ENCODE data around the gene CTNNA2.
"Not testable (repeated sequence)": the region's sequence is repeated elsewhere in the genome, so short reads cannot be mapped to it uniquely, and the experiment has no call there.

Gene CTNNA2

DNA sequence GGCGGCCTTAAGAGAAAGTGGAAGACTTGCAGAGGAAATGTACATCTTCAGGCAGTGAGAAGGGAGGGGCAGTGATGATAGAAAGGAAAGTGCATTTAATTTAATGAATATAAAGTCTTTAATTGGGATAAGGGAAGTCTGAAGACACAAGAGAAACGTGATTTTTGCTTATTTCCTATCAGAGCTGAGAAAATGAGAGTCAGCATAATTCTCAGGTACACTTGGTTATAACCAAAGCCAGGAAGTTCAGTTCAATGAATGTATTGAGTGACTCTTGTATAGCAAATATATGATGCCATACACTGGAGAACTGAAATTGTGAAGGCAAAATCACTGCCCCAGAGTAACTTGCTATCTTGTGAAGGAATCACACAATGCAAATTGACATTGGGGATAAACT is 535.4 kb downstream of the CTNNA2 start:
- DNase-seq: no peak

DNA sequence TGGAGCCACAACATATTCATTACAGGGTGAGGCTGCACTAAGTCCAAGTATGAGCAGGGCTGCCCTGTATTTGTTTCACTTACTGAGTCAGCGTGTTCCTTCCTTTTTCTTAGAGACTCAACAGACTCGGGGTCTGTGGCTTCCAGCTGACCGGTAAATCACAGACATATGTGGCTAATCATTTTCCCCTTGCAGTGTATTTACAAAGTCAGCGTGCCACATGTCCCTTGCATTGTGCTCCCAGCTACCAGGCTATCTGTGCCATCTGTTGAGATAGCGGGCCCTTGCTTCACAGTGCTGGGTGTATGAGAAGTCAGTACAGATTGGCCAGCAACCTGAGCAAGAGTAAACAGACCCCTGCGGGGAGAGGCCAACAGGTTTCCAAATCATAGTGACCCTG is 537.4 kb downstream of the CTNNA2 start:
- DNase-seq: no peak

DNA sequence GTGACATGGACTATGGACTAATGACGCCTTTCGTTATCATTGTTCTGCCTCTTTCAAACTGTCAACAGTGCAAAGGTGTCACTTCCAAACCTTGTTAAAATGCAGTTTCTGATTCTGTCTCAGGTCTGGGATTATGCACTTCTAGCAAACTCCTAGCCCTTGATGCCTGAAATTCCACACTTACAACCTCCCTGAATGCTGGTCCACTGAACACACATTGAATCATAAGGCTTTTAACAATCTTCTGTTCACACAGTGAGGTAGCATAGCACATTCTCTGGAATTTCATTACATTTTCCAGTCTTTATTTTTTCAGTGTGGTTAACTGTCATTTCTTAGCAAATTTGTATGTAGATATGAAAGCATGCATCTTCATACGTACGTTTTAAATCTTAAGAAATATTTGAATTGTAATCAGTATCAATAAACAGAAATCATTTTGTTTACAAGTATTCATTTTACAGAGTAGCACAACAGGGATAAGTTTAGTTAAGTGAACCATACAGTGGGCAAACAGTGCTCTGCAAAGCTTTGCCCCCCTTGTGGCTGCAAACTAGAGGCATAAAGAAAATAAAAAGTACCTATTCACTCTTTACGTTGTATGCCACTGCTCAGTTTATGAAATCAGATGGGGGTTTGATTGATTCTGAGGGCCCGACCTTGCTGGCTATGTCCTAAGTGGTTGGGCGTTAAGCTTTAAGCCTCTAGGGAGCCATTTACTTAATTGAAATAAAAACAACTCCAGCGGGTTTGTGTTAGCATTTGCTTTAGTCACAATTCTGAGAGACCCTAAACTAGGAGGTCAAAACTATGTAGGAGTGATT is 540.9 kb downstream of the CTNNA2 start:
- no peak for DNase-seq

DNA sequence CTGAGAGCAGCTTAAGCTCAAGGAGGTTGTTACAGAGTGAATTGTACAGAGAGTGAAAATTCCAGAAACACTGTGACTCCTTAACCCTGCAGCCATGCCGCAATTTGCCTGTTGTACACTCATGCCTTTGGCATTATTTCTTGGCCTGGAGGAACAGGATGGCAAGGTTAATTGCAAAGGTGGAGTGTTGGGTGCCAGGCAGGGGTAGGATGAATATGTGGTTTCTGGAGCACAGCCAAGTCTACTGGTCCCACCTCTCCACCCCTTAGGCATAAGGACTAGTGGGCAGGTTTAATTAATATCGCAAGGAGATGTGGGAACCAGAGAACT is 541.5 kb downstream of the CTNNA2 start:
- DNase-seq: no peak

DNA sequence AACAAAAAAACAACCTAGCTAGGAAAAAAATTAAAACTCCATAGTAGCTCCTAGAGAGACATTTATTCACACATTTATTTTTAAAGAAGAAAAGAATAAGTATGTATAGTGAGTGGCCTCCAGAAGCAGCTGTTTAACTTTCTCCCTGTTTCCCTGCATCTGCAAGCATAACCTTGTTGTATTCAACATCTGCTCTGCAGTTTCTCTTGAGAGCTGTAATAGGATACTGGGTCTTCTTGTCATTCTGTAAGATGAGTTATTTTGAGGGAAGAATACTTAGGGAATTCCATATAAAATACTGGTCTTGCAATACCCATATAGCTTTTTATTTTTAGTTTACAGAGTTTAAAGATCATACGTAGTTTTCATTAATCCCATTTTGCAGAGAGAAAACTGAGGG is 545.1 kb downstream of the CTNNA2 start:
- DNase-seq: no peak

DNA sequence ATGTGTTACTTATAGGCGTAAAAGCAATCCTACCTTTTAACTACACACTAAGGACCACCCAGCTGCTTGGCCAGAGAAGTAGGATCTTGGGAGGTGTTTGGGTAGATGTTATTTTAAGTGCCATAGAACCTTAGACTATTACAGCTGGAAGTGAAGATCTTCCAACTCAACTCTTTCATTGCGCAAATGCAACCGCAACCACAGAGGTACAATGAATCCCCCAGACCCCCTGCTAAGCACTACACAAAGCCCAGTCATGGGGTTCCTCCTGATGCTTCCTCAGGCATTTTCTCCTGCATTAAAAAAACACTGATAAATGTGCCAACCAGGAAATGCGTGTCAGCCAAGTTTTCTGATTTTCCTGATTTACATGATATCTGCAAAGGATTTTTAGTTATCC is 545.7 kb downstream of the CTNNA2 start:
- no peak for DNase-seq

DNA sequence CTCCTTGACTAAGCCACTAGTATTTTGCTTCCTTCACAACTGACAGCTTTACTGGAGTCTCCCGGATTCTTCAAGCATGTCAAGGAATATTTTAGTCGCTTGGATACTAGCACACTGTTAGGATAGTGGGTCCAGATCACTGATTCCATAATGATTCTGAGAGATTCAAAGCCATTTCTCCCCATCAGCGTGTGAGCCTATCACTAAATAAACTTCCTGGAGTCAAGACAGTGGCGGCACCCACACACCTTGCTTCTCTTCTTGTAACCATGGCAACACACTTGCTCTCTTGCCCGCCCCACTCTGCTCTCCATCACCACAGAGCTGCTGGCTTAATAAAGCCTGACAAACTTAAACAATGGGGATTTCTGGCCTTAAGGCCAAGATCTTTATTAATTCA is 546.6 kb downstream of the CTNNA2 start:
- no peak for DNase-seq

DNA sequence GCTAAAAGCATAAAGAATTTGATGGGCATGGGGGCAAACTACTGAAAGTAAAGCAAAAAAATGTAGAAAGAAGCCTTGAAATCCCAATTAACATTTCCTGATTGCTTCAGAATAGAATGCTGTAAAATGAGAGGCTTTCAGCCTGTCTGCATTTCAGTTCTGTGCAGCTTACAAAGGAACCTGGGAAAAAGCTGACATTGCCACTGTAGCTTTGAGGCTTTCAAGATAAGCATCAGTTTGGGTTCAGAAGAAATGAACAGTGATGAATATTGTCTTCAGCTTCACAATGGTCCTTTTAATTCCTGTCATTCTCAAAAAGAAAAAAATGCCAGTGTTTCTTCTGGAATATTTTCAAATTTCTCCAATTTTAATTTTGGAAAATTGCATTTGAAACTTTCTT is 549.0 kb downstream of the CTNNA2 start:
- no peak for DNase-seq

DNA sequence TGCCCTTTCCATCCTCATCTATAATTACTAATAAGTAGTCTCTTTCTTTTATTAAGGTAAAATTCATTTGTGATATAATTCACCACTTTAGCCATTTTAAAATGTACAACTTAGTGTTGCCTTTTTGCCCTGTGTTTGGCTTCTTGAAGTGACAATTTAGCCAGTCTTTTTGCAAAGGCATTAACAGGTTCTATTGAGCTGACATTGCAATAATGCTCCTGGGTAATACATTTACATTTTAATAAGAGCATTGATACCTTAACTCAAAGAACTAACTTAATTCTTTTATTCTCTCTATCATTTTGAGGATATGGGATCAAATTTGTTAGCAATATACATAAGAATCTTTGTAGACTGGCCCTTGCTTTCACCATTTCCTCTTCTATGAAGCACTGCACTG is 549.4 kb downstream of the CTNNA2 start:
- no peak for DNase-seq

DNA sequence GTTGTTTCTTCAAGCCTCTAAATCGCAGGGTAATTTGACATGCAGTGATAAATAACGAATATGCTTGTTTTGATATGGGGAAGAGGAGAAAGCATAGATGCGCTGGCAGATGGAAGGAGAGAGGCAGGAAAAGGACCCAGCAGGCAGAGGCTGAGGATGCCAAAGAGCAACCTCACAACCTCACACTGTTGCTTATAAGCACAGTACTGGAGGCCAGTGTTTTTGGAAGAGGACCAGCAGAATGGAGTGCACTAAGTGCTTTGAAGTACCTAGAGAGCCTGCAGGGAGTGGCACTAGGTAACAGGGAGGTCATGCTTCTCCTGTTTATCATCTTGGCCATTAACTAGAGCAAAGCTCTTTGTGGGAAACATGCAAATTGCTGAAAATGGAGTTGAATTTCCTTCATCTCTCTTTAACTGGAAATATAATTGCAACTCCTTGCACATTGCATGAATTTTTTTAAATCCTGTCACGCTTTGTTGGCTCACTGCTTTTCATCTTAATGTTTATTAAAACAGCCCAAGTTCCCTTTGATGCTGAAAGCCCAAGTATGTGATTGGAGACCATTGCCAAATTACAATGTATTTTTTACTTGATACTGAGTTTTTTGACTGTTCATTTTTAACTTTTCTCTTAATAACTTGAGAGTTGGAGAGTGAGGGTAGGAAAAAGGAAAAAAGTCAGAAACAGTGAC is 555.3 kb downstream of the CTNNA2 start:
- DNase-seq: no peak

DNA sequence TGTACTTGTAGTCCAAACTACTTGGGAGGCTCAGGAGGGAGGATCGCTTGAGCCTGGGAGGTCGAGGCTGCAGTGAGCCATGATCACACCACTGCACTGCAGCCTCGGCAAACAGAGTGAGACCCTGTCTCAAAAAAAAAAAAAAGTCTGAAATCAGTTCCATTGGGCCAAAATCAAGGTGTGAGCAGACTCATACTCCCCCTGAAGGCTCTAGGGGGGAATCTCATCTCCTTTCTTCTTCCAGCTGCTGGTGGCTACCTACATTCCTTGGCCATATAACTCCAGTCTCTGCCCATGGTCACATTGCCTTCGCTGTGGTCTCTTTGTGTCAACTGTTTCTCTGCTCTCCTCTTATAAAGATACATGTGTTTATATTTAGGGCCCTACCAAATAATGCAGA is 557.7 kb downstream of the CTNNA2 start:
- DNase-seq: no peak

DNA sequence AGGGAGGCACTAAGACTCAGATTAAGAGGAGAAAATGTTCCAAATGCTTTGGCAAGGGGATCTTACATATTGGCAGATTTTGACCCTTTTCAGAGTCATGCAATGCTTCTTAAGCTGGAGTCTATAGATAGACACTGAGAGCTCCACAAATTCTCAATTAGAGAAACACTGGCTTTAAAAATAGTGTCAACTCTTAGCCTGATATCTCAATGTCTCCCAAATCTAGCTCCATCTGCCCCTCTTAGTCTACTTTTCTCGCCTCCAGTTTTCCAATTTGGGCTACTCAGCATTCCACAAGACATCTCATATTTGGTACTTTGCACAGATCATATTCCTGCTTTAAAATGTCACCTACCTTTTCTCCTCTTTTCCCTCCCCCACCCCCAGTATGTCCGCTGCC is 559.1 kb downstream of the CTNNA2 start:
- DNase-seq: no peak

DNA sequence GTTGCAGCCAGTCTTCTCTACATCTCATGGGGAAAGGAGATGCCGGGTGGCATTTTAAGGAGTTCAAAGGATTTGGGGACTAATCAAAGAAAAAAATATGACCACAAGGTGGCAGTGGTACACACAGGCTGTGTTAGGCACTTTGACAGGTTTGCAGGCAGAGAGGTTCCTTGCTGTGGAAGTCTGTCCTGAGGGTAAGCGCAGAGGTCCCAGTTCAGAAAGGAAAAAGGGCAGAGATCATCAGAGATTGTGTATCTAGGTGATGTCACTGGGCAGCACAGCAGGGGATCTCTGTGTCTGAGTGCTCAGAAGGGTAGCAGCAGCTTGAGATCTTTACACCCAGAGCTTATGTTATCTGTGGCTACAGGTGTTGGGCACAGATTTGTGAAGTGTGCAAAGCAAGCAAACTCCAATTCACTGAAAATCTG is 560.3 kb downstream of the CTNNA2 start:
- no peak for DNase-seq

DNA sequence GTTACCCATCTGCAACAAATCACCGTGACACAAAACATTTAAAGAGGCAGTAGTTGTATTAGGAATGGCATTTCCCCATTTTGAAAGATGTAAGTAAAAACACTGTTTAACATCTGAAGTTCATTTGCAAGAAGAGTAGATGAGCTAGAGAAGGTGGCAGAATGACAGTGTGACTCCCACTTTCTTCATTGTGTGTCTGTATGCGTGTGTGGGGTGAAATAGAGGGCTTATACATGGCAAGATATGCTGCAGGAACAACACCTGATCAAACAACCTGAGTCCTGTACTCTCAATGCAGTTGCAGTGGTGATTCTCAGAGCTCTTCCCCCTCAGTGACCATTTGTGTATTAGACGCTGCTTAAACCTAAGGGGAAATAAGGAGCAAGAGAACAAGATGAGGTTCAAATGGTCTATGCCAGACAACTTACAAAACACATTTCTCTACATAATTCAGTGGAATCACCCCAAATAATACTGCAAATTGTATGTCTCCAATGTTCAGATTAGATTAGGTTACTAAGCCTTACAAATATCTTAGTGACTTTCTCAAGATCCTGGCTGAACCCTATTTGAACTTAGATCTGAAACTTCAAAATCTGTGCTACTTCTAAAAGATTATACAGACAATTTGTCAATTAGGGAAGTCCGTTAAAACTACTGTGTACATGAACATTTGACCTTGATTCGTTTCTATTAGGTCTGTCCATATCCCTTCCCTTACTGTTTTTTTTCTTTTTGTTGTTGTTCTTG is 561.6 kb downstream of the CTNNA2 start:
- DNase-seq: no peak

DNA sequence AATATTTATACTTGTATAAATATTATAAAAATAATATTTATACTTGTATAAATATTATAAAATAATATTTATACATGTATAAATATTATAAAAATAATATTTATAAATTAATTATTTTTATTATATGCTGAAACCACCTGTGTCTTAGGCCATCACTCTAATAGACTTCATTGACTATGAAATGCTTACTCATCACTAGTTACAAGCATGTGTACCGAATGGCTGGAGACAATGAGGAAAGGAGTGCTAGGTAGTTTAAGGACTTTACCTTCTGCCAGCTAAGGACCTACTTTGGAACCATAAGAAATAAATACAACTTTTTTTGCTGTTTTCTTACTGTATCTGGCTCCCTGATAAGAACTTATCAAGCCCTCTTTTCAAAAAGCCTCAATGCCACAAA is 562.9 kb downstream of the CTNNA2 start:
- DNase-seq: no peak

DNA sequence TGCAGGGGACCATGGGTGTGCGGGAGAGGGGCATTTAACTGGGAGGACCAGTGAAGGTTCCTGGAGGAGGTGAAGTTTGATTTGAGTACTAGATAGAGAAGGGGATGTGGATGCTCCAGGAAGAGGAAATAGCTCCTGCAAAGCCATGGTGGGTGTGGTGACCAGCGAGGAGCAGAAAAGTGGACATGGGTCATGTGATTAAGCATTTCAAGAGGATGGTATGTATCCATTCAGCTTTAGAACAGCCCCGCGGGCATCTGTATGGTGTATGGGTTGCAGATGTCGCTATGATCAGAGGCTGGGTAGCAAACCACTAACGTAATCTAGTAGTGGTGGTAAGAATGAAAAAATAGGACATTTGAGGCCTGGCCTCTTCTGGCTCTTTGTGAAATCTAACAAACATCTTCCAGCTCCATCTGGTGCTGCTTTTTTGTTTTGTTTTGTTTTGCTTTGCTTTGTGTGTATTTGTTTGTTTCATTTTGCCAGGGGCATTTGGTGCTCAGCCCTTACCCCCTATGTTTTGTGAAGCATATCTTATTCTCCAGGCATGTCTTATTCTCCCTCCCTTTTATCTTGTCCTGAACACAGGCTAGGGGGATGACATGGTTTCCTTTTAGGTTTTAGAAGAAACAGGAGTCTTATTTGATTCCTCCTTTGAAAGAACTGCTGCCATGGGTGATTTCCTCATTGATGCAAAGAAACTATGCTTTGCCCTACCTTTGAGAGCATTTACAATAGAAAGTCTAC is 565.6 kb downstream of the CTNNA2 start:
- DNase-seq: no peak

DNA sequence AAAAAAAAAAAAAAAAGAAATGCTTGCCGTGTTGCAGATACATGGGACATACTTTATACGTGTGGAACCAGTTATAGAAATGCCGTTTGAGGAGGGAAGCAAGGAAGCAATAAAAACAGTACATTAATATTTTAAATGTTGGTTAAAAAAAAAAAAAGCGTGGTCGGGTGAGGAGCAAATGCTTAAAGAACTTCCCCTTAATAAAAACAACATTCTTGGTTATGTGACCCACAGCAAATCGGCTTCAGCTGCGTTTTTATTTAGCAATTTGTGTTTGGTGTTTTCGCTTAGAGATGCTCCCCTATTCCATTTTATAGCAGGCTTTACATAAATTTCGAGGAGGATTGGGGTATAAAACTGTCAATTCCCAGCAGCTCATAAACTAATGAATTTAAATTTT is 568.1 kb downstream of the CTNNA2 start:
- no peak for DNase-seq

DNA sequence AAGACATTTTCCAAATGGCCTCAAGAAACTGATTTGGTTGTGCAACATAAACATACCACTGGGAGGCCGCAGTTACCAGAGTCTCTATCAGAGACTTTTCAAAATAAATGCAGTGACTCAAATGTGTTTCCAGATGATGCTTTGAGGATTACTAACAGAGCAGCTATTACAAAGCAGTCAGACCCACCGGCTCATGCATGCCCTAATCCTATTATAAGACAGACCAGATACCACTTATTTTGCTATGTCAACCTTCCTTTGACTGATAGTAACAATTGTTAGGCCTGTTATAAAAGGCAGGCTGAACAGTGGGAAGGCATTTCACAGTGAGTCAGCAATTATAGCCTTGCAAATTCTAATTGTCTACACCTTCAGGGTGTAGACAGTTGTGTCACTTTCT is 574.0 kb downstream of the CTNNA2 start:
- no peak for DNase-seq

DNA sequence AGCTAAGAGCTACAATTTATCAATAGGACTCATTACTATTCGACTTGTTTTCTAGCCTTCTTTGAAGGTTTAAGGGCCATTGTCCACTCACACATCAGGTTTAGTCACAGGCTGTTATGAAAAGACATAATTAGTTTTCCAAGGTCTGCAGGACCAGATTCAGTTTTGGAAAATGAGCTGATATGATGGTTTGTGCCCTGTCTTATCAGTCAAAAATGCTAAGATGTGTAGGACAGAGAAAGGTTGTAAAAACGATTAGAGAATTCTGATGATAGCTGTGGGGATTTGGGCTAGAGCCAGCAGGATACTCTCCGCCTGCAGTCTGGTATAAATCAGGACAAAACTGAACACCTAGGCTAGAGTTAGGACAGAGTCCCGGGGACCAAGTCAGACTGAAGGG is 578.4 kb downstream of the CTNNA2 start:
- no peak for DNase-seq

DNA sequence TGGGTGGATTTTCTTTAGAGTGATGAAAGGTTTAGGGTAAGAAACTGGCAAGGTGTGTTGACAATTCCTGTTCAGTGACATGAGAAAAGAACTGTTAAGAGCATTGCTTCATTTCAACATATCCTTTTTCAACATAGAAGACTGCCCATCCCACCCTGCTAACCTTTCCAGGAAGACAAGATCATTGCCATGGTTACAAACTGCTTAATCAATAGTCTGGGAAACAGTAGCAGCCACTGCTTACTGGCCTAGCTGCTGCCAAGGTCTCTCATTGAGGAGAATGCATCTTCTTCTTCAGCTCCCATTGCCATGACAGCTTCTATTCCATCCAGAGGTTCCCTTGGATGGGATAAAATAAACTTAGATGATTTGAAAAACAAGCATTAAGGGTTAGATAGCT is 579.6 kb downstream of the CTNNA2 start:
- no peak for DNase-seq

DNA sequence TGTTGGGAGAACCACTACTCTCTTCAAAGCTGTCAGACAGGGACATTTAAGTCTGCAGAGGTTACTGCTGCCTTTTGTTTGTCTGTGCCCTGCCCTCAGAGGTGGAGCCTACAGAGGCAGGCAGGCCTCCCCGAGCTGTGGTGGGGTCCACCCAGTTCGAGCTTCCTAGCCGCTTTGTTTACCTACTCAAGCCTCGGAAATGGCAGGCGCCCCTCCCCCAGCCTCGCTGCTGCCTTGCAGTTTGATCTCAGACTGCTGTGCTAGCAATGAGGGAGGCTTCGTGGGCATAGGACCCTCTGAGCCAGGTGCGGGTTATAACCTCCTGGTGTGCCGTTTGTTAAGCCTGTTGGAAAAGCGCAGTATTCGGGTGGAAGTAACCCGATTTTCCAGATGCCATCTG is 585.7 kb downstream of the CTNNA2 start:
- not testable (repeated sequence) for DNase-seq

DNA sequence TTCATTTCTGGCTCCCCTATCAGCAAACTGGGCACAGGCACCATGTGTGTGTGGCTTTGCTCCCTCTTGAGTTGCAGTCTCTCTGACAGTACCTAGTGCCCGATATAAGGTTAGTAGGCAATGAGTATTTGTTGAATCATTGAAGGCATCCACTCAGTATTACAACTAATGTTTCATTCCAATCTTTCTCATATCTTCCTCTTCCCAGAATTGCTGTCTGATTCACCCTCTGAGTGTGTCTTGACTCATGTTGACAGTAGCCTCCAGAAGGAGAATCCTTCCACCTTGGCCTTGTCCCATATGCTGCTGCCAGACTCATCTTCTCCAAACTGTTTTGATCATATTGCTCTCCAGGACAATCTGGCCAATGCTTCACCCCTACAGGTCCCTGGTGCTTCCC is 589.2 kb downstream of the CTNNA2 start:
- no peak for DNase-seq

DNA sequence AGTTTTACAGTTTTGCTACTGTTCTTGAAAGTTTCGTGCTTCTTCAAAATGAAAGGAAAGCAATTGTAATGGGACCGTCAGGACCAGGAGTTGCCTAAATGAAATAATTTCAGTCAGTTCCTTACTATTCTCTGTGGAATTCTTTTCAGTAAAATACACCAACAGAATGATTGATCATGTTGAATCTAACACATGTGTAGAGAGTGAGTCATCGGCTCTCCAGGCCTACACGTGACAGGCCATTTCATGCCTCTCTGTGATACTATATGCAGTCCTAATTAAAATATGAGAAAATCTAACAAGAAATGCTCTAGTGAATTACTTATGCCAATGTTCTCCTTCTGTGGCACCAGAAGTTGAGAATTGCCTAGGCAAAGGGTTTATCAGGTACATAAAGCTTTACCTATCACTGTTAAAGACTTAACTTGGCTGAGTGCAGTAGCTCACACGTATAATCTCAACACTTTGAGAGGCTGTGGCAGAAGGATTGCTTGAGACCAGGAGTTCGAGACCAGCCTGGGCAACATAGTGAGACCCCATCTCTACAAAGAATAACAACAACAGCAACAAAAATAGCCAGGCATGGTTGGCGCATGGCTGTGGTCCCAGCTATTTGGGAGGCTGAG is 592.3 kb downstream of the CTNNA2 start:
- DNase-seq: no peak

All from activated gamma-delta T cell (primary cell).